Measurements from ENCODE around the gene KIAA0232.

Gene KIAA0232

GRCh38 chr4:6926681-6927478 is 144.4 kb downstream of the KIAA0232 start:
- DNase-seq, result no peak

DNA sequence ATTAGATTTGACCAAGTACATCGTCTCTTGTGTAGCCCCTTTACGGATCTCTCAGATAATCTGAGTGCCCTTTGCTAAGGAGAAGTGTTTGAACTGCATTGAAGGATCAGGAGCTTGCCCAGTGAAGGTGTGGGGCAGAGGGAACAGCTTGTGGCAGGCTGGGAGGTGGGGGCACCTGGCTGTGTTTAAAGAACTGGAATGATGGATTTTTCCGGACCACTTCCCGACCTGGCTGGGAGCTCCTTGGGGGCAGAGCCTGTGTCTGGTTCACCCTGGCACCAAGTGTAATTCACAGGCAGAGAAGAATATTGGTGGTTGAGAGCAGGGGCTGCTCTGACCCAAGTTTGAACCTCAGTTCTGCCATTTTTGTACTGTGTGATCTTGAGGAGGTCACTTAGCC is 145.6 kb downstream of the KIAA0232 start:
- DNase-seq, result no peak

DNA sequence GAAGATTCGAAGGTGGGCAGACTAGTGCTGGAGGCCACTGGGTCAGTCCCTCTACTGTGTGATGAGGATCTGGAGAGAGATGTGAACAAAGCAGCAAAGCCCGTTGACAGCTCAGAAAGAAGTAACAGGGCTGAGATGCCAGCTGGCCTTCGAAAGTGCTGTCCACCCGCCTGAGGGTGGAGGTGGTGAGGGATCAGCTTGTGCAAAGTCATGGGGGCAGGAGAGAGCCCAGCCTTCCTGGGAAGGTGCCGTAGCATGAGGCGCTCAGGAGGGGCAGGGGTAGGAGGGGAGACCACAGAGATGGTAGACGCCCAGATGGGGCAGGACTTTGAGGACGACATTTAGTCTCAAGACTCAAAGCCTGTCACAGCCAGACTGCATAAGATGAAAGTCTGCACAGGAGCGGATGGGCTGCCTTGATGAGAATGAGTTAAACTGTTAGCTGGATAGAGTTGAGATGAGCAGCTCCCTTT is 146.8 kb downstream of the KIAA0232 start:
- DNase-seq, result no peak

- no peak for DNase-seq
These were observed 147.4 kb downstream of the KIAA0232 start for GRCh38 chr4:6929812-6930464.

- no peak for DNase-seq
These were observed 149.9 kb downstream of the KIAA0232 start for GRCh38 chr4:6932475-6932874.

- no peak for DNase-seq
These were observed 150.4 kb downstream of the KIAA0232 start for GRCh38 chr4:6932918-6933317.
